K562 (cell line): ENCODE measurements around the gene TBXAS1. TPM values are rescaled to one million over a fixed set of nuclear protein-coding genes. Genes with fewer than 3 reads are reported as not detected.

ENCODE experiments used
- ARNT ChIP-seq, 2 experiments: fragments of 450-650 bp; IDR thresholded peaks; 2 replicates each; pipeline ENCODE4 v1.6.1; 2016; ENCODE audit warnings: mild to moderate bottlenecking in 1 of 2
- CBX8 ChIP-seq: fragments of 200-600 bp; sonication (generic); IDR thresholded peaks from 2 replicates; pipeline ENCODE4 v1.6.1; 2012; ENCODE audit warnings: borderline replicate concordance, mixed run types, low read depth, mild to moderate bottlenecking, moderate library complexity, mixed read lengths, low read length, control low read depth, inconsistent platforms; ENCODE audit not compliant: poor library complexity, severe bottlenecking; ENCODE audit errors: extremely low read depth
- CEBPG ChIP-seq, 3 experiments: fragments of 200-800 bp in 1 of 3; sonication (Bioruptor generic) in 1 of 3; sonication (generic) in 1 of 3; formaldehyde crosslinking in 1 of 3; IDR thresholded peaks in 2 of 3; conservative IDR thresholded peaks in 1 of 3; 2 replicates each; pipeline versions ENCODE4 v1.6.1 to v1.8.0; 2016 to 2022; ENCODE audit warnings: missing compliant biosample characterization in 2 of 3, missing genetic modification characterization in 2 of 3, mild to moderate bottlenecking in 1 of 3, missing genetic modification reagents in 1 of 3
- ID3 ChIP-seq, 2 experiments: fragments of 250-450 bp in 1 of 2; fragments of 450-650 bp in 1 of 2; sonication (Bioruptor Pico) in 1 of 2; IDR thresholded peaks; 2 replicates each; pipeline versions ENCODE4 v1.6.1 to v1.8.0; 2016 to 2021; ENCODE audit warnings: mild to moderate bottlenecking in 2 of 2, moderate library complexity in 2 of 2, missing compliant biosample characterization in 1 of 2, missing genetic modification characterization in 1 of 2
- JUN ChIP-seq, 2 experiments: sonication (generic) in 1 of 2; formaldehyde crosslinking in 1 of 2; IDR thresholded peaks; 2 replicates each; pipeline versions ENCODE4 v1.6.1 to v1.8.0; 2012 to 2022; ENCODE audit warnings: borderline replicate concordance in 2 of 2, mild to moderate bottlenecking in 2 of 2, improper control_type of control experiment in 1 of 2, low read depth in 1 of 2, low read length in 1 of 2, missing genetic modification reagents in 1 of 2
- KLF1 ChIP-seq: fragments of 450-650 bp; IDR thresholded peaks from 2 replicates; pipeline ENCODE4 v1.6.1; 2016; ENCODE audit warnings: missing genetic modification characterization, missing compliant biosample characterization
- MCM3 ChIP-seq: fragments of 450-650 bp; IDR thresholded peaks from 2 replicates; pipeline ENCODE4 v1.6.1; 2016
- MEF2A ChIP-seq: IDR thresholded peaks from 2 replicates; pipeline ENCODE4 v1.6.1; 2011; ENCODE audit warnings: low read depth, mild to moderate bottlenecking, low read length, moderate library complexity; ENCODE audit not compliant: control insufficient read depth
- MXD1 ChIP-seq: fragments of 250-450 bp; sonication (Bioruptor Pico); IDR thresholded peaks from 2 replicates; pipeline ENCODE4 v1.8.0; 2021; ENCODE audit warnings: borderline replicate concordance, mild to moderate bottlenecking, moderate library complexity; ENCODE audit not compliant: poor library complexity, severe bottlenecking
- NR0B1 ChIP-seq: fragments of 450-650 bp; IDR thresholded peaks from one replicate; pipeline ENCODE4 v1.6.1; 2018; ENCODE audit warnings: mild to moderate bottlenecking, moderate library complexity; ENCODE audit not compliant: partially characterized antibody
- PCBP2 ChIP-seq: fragments of 200-400 bp; formaldehyde crosslinking; IDR thresholded peaks from 2 replicates; pipeline ENCODE4 v1.6.1; 2018; ENCODE audit warnings: low read length, low read depth, mild to moderate bottlenecking, moderate library complexity; ENCODE audit not compliant: poor library complexity, severe bottlenecking
- THRA ChIP-seq: fragments of 450-650 bp; IDR thresholded peaks from 2 replicates; pipeline ENCODE4 v1.6.1; 2017; ENCODE audit warnings: mild to moderate bottlenecking, moderate library complexity
- TRIM25 ChIP-seq: fragments of 450-650 bp; IDR thresholded peaks from 2 replicates; pipeline ENCODE4 v1.7.0; 2016; ENCODE audit warnings: borderline replicate concordance
- XRCC5 ChIP-seq: fragments of 200-400 bp; formaldehyde crosslinking; IDR thresholded peaks from 2 replicates; pipeline ENCODE4 v1.6.1; 2017; ENCODE audit warnings: low read depth, mild to moderate bottlenecking, low read length
- ZFP1 ChIP-seq: fragments of 450-650 bp; formaldehyde crosslinking; IDR thresholded peaks from 2 replicates; pipeline ENCODE4 v1.4.0; 2020; ENCODE audit warnings: mild to moderate bottlenecking, mixed read lengths
- polyA plus RNA-seq, 8 experiments: library from polyadenylated mRNA; depleted of rRNA in 4 of 8; stranded (reverse) in 5 of 8; unstranded in 3 of 8; fragments of >200 nt; fragmentation: Nextera tagmentation in 2 of 8; fragmentation: Illumina TruSeq in 1 of 8; extraction: Ambion mirVana in 2 of 8; extraction: Trizol in 1 of 8; gene quantifications; 2 replicates each; pipeline versions ENCODE4 v1.2.1 to v1.2.3, GENCODE V29; 2011 to 2014; ENCODE audit warnings: inconsistent platforms in 1 of 8, missing spikeins in 1 of 8
- total RNA-seq, 7 experiments: library from RNA; depleted of rRNA in 6 of 7; stranded (reverse); fragments of >200 nt in 6 of 7; fragmentation: Illumina TruSeq in 2 of 7; extraction: Trizol in 2 of 7; gene quantifications; 2 replicates each; pipeline versions ENCODE4 v1.2.1 to v1.2.3, GENCODE V29; 2011 to 2021; ENCODE audit warnings: low replicate concordance in 1 of 7

The TBXAS1 gene
- total and polyA plus RNA-seq, 9 of the 15 experiments (the other 6 are each of a cell fraction or from before 2014, with no cell fraction given), result 1.1 to 8.3 (median 1.9) TPM

GRCh38 chr7:139915268-139915863 lies 86.3 kb downstream of the TBXAS1 start (continued):
- TF ChIP-seq ZFP1 (CRISPR knock-in tag) (no peak), MXD1 (no peak), NR0B1 (no peak), CBX8 (no peak), THRA (0 out of 2 replicates have a peak, but pooled peaks have one; percentile 9), KLF1 (tag) (no peak), MCM3 (no peak), JUN (IDR thresholded peaks at IDR 0.05; ENCODE audit: borderline replicate concordance, low read depth, low read length) (peak; percentile 31; the same call in 1 of the 2 replicates), JUN (CRISPR knock-in tag; IDR thresholded peaks at IDR 0.05; ENCODE audit: borderline replicate concordance) (no peak), ID3 (CRISPR knock-in tag; IDR thresholded peaks at IDR 0.05) (0 out of 2 replicates have a peak, but pooled peaks have one; percentile 53), ID3 (tag; IDR thresholded peaks at IDR 0.05) (no peak; the same call in 1 of the 2 replicates), ARNT (IDR thresholded peaks at IDR 0.05) (no peak), CEBPG (CRISPR knock-in tag; IDR thresholded peaks at IDR 0.05) (no peak), CEBPG (tag; conservative IDR thresholded peaks at IDR 0.05 in 1 of 2, IDR thresholded peaks at IDR 0.05 in 1 of 2) (peak in 1 of 2 experiments; percentile 70; a peak in 1 of 4 replicates), TRIM25 (no peak; the same call in 1 of the 2 replicates), XRCC5 (no peak), MEF2A (no peak), PCBP2 (no peak)
